Stimulated activated effector memory CD8-positive, alpha-beta T cell treated with anti-CD3 and anti-CD28 coated beads, Interleukin-12 subunit alpha, Interleukin-12 subunit beta, amount 100 ng/mL, for 72 hours (primary cell): ENCODE data around the gene IQCK.

Experiments used
- ATAC-seq: fragments of 150-1000 bp; cut with Tn5 transposase; 2 replicates; pipeline ENCODE4 v1.10.0; 2021
- DNase-seq, 2 donors: peaks; one replicate each; pipeline ENCODE4 v3.0.0; 2021 to 2022; ENCODE audit warnings: low spot score in 2 of 2
- H3K27ac Mint-ChIP-seq: one replicate; pipeline ENCODE4 v1.8.0; 2022; ENCODE audit warnings: mild to moderate bottlenecking, mixed read lengths
- H3K36me3 Mint-ChIP-seq: one replicate; pipeline ENCODE4 v1.8.0; 2022; ENCODE audit warnings: mild to moderate bottlenecking, mixed read lengths
- H3K4me1 Mint-ChIP-seq: one replicate; pipeline ENCODE4 v1.8.0; 2022; ENCODE audit warnings: mixed read lengths
- H3K4me3 Mint-ChIP-seq: one replicate; pipeline ENCODE4 v1.8.0; 2022; ENCODE audit warnings: mild to moderate bottlenecking, mixed read lengths
- H3K9me3 Mint-ChIP-seq: one replicate; pipeline ENCODE4 v1.8.0; 2022; ENCODE audit warnings: mixed read lengths

Gene IQCK

DNA sequence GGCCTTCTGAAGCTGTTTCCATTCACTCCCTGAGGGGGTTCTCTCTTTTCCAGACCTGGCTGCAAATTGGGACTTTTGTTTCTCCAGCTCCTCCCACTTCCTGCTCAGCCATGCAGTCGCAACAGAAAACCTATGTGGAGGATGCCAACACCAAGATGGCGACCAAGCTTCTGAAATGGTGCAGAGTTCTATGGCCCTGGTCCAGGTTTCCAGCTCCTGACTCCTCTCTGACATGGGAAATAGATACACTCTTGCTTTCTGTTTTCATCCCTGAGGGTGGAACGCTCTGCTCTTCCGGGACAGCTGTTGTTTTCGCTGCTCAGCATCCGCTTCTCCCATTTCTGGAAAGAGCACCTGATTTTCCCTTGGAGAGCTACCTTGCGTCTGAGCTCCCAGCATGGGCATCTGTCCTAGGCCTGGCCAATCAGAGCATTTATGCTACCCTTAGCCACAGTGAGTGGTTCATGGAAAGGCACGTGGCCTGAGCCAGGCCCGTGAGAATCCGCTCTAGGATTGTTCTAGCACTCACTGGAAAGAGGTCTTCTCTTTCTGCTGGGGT lies 158.5 kb downstream of the IQCK start:
- Mint-ChIP-seq H3K4me3 (no peak overlapping the region), H3K27ac (no peak overlapping the region), H3K9me3 (no peaks in the 10 kb centered on the region), H3K4me1 (peaks cover 7% of the 10 kb centered on the region), H3K36me3 (no peaks in the 10 kb centered on the region)
- DNase-seq (no peak), ATAC-seq (no peak)

- DNase-seq (no peak), ATAC-seq (no peak)
- H3K27ac Mint-ChIP-seq = no peak overlapping the region
- H3K4me1 Mint-ChIP-seq = peaks cover 7% of the 10 kb centered on the region
- H3K4me3 Mint-ChIP-seq = no peak overlapping the region
- no peaks in the 10 kb centered on the region for H3K36me3 Mint-ChIP-seq
- H3K9me3 Mint-ChIP-seq = no peaks in the 10 kb centered on the region
Observed at GRCh38 chr16:19878757-19879156, 160.7 kb downstream of the IQCK start.

DNA sequence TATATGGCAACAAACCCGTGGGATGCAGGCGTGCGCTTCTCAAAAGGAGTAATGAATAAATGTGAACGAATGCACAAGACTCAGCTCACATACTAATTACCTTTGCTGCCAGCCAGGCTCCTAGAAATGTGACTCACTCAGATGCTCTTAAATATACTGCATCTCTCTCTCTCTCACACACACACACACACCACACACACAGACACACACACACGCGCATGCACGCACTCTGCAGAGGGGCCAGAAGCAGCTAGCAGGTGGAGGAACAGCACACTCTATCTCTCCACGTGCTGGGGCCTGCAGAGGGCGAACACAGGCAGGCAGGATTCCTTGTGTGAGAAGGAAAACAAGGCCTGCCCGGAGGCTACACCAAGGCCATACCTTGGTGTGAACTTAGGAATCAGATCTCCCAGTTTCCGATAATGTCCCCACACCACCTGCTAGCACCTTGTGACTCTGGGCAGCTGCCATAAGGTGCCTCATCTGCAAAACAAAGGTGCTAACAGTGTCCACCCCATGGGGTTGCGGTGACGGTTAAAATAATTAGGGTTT lies 161.2 kb downstream of the IQCK start:
- Mint-ChIP-seq H3K27ac (no peak overlapping the region), H3K4me3 (no peak overlapping the region), H3K4me1 (peaks cover 3% of the 10 kb centered on the region), H3K36me3 (no peaks in the 10 kb centered on the region), H3K9me3 (no peaks in the 10 kb centered on the region)
- DNase-seq = no peak
- ATAC-seq = no peak

GRCh38 chr16:19881028-19881427 lies 163.0 kb downstream of the IQCK start:
- DNase-seq (no peak), ATAC-seq (no peak)
- no peaks in the 10 kb centered on the region for H3K9me3 Mint-ChIP-seq
- peaks cover 12% of the 10 kb centered on the region for H3K4me1 Mint-ChIP-seq
- no peak overlapping the region for H3K27ac Mint-ChIP-seq
- H3K36me3 Mint-ChIP-seq = no peaks in the 10 kb centered on the region
- H3K4me3 Mint-ChIP-seq = no peak overlapping the region

GRCh38 chr16:19881783-19882182 lies 163.7 kb downstream of the IQCK start:
- ATAC-seq = no peak
- Mint-ChIP-seq H3K9me3 (no peaks in the 10 kb centered on the region), H3K4me3 (no peak overlapping the region), H3K36me3 (no peaks in the 10 kb centered on the region), H3K27ac (no peak overlapping the region), H3K4me1 (peaks cover 18% of the 10 kb centered on the region)
- DNase-seq = no peak

GRCh38 chr16:19882186-19882585 lies 164.1 kb downstream of the IQCK start:
- Mint-ChIP-seq H3K4me3 (no peak overlapping the region), H3K36me3 (no peaks in the 10 kb centered on the region), H3K9me3 (no peaks in the 10 kb centered on the region), H3K27ac (no peak overlapping the region), H3K4me1 (peaks cover 18% of the 10 kb centered on the region)
- ATAC-seq (no peak), DNase-seq (no peak)

GRCh38 chr16:19882646-19883045 lies 164.6 kb downstream of the IQCK start:
- no peaks in the 10 kb centered on the region for H3K9me3 Mint-ChIP-seq
- DNase-seq (no peak), ATAC-seq (no peak)
- H3K4me3 Mint-ChIP-seq = no peak overlapping the region
- peaks cover 18% of the 10 kb centered on the region for H3K4me1 Mint-ChIP-seq
- H3K36me3 Mint-ChIP-seq = no peaks in the 10 kb centered on the region
- no peak overlapping the region for H3K27ac Mint-ChIP-seq

- H3K27ac Mint-ChIP-seq = no peak overlapping the region
- no peaks in the 10 kb centered on the region for H3K36me3 Mint-ChIP-seq
- peak overlapping the region; percentile 87 for H3K4me3 Mint-ChIP-seq
- peaks cover 18% of the 10 kb centered on the region for H3K4me1 Mint-ChIP-seq
- DNase-seq (no peak), ATAC-seq (no peak)
- H3K9me3 Mint-ChIP-seq = no peaks in the 10 kb centered on the region
Observed at GRCh38 chr16:19883296-19883965, 165.4 kb downstream of the IQCK start.

DNA sequence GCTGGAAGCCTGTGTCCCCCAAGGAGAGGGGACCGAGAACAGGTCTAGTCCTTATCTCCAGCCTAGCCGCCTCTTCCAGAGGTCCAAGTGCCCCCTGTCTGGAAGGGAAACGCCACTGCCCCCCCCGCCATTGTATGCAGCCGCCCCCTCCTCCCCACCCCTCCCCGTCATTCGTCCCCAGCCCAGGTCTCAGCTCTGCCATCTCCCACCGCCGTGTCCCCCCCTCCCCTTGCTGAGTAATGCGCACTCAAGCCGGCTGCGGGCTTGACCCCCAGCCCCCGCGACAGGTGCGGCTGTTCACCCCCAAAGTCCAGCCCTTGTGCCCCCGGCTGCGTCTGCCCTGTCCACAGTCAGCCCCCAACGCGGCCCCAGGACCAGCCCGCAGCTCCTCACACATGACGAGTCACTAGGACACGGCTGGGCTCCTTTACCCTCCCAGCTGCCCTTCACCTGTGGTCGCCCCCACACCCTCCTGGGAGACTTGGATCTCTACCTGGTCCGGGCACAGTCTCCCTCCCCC lies 166.0 kb downstream of the IQCK start:
- ATAC-seq (no peak), DNase-seq (no peak)
- H3K36me3 Mint-ChIP-seq = no peaks in the 10 kb centered on the region
- peak overlapping the region; percentile 87 for H3K4me3 Mint-ChIP-seq
- no peaks in the 10 kb centered on the region for H3K9me3 Mint-ChIP-seq
- H3K4me1 Mint-ChIP-seq = peaks cover 21% of the 10 kb centered on the region
- H3K27ac Mint-ChIP-seq = no peak overlapping the region

DNA sequence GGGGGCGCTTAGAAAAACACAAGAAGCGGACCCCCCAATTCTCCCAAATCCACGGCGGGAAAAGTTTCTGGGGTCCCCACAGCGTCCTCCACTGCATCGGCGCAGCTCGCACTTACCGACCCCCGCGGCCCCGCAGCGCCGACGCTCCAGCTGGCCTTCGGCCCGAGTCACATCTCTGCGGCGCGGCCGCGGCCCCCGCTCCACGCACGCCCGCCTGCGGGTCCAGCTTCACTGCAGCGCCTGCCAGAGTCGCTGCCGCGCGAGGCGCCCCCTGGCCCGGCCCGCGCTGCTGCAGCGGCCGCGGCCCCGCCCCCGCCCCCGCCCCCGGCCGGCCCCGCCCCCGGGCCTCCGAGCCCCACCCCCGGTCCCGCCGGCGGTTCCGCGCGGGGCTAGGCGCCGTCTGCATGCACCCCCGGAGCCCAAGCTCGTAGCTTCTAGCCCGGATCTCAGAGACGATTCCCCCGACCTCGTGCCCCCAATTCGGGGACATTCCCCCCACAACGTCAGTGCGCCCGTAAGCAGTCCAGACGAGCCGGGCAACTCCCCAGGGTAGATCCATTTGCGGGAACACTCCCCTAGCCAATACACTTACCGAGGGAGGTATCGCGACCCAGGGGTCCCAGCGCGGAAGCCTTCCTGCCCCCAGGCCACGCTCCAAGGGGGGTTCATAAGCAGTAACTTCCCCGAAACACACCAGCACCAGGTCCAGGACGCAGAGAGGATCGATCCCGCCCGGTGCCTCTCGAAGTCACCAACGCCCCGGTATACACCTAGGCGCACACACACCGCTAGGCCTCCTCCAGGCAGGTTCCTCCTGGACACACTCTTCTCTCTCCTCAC lies 166.8 kb downstream of the IQCK start, which contains the start of gene GPRC5B:
GPRC5B (minus strand) TSS at position 238 of the 840 bp plus-strand sequence. CDS start 12,003 bp downstream, outside the sequence.
- peak within 1 kb of the TSS; percentile 32 for H3K27ac Mint-ChIP-seq
- H3K4me3 Mint-ChIP-seq = peak within 1 kb of the TSS; percentile 87
- no peaks in the 10 kb centered on the region for H3K9me3 Mint-ChIP-seq
- H3K4me1 Mint-ChIP-seq = peaks cover 22% of the 10 kb centered on the region
- ATAC-seq = peak; percentile 57
- DNase-seq = peak; percentile 18 to 66
- H3K36me3 Mint-ChIP-seq = no peaks in the 10 kb centered on the region

- Mint-ChIP-seq H3K36me3 (no peaks in the 10 kb centered on the region), H3K4me1 (peaks cover 22% of the 10 kb centered on the region), H3K9me3 (no peaks in the 10 kb centered on the region), H3K27ac (peak overlapping the region; percentile 32), H3K4me3 (peak overlapping the region; percentile 87)
- ATAC-seq (peak; percentile 27), DNase-seq (peak; percentile 10 to 51)
Observed at GRCh38 chr16:19885451-19886072, 167.5 kb downstream of the IQCK start.

GRCh38 chr16:19886073-19886941 lies 168.2 kb downstream of the IQCK start:
- H3K4me3 Mint-ChIP-seq = peak overlapping the region; percentile 87
- peak; percentile 71 to 90 for DNase-seq
- H3K36me3 Mint-ChIP-seq = no peaks in the 10 kb centered on the region
- H3K4me1 Mint-ChIP-seq = peaks cover 22% of the 10 kb centered on the region
- H3K9me3 Mint-ChIP-seq = no peaks in the 10 kb centered on the region
- peak; percentile 71 for ATAC-seq
- H3K27ac Mint-ChIP-seq = no peak overlapping the region

GRCh38 chr16:19888834-19889233 lies 170.8 kb downstream of the IQCK start:
- Mint-ChIP-seq H3K4me1 (peaks cover 22% of the 10 kb centered on the region), H3K9me3 (no peaks in the 10 kb centered on the region), H3K36me3 (no peaks in the 10 kb centered on the region), H3K4me3 (no peak overlapping the region), H3K27ac (no peak overlapping the region)
- peak; percentile 64 for ATAC-seq
- DNase-seq = no peak

- H3K9me3 Mint-ChIP-seq = no peaks in the 10 kb centered on the region
- H3K4me1 Mint-ChIP-seq = peaks cover 12% of the 10 kb centered on the region
- no peak overlapping the region for H3K4me3 Mint-ChIP-seq
- DNase-seq (no peak), ATAC-seq (no peak)
- no peak overlapping the region for H3K27ac Mint-ChIP-seq
- H3K36me3 Mint-ChIP-seq = no peaks in the 10 kb centered on the region
Observed at GRCh38 chr16:19890901-19891300, 172.8 kb downstream of the IQCK start.
